H54 (cell line): Measurements from ENCODE around the gene SLC2A4.

Source experiments
- DNase-seq: peaks from one replicate; pipeline ENCODE4 v3.0.0; 2011; ENCODE audit warnings: low spot score, mixed read lengths; ENCODE audit not compliant: insufficient read length
- FAIRE-seq: peaks from 3 replicates; lab custom pipeline; 2011; peaks lifted over from hg19 to GRCh38; lab: Jason Lieb, UNC
- POLR2A ChIP-seq: IDR thresholded peaks from 2 replicates; pipeline ENCODE4 v1.6.1; 2011; ENCODE audit warnings: low read depth, mild to moderate bottlenecking, low read length

SLC2A4 gene

GRCh38 chr17:7281074-7281952 lies at the start of gene SLC2A4:
TSS of gene SLC2A4 (plus strand) at chr17:7281718. CDS start at chr17:7281935, 217 bp downstream.
- FAIRE-seq (peak; percentile 80), DNase-seq (peak; percentile 94)
- no peak for TF ChIP-seq POLR2A

DNA sequence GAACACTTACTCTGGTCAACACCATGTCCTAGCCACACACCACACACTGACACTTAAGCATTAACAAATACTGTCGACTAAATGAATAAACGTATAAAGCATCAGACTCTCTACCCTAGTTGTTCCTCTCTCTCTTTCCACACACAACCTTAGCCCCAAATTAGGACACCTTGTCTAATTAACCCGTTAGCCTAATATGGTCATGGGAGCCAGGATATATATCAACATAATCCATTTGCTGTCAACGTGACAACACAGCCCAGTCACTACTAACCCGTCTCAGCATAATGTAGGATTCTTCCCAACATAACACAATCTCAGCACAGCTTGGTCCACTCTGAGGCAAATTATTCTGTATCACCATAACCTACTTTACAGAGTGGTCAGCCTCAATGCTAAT lies 49.4 kb upstream of the SLC2A4 start:
- DNase-seq, result no peak
- TF ChIP-seq POLR2A, result no peak
- no peak for FAIRE-seq

GRCh38 chr17:7233701-7234082 lies 47.8 kb upstream of the SLC2A4 start:
- FAIRE-seq (no peak), DNase-seq (no peak)
- no peak for TF ChIP-seq POLR2A

- DNase-seq (peak; percentile 90), FAIRE-seq (peak; percentile 6)
- TF ChIP-seq POLR2A, result peak; percentile 51
Measured at GRCh38 chr17:7234083-7234951, 47.2 kb upstream of the SLC2A4 start, which contains the start of gene DVL2. TSS of gene DVL2 (minus strand) at chr17:7234517. CDS start at chr17:7234262, 255 bp downstream.

GRCh38 chr17:7235693-7236665 lies 45.5 kb upstream of the SLC2A4 start:
- no peak for FAIRE-seq
- no peak for DNase-seq
- no peak for TF ChIP-seq POLR2A

DNA sequence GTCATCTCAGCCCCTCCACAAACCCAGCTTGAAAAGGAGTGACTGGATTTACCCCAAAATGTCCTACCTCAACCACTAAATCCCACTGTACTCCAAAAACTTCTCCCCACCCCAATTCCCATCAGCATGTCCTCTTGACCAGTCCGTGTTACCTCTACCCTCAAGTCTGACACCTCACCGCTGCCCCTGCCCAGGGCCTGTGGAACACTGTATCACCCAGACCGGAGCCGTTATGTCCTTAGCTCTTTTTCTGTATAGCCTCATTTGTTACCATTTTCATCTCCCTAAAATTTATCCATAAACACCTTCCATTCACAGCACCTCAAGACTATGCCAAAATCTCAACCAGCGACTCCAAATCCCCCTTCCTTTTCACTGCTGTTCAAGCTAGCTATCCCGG lies 44.7 kb upstream of the SLC2A4 start:
- DNase-seq, result no peak
- TF ChIP-seq POLR2A, result no peak
- FAIRE-seq, result no peak

- DNase-seq (no peak), FAIRE-seq (no peak)
- no peak for TF ChIP-seq POLR2A
Measured at GRCh38 chr17:7237266-7237760, 44.2 kb upstream of the SLC2A4 start.

GRCh38 chr17:7237761-7238419 lies 43.6 kb upstream of the SLC2A4 start:
- FAIRE-seq, result no peak
- no peak for DNase-seq

DNA sequence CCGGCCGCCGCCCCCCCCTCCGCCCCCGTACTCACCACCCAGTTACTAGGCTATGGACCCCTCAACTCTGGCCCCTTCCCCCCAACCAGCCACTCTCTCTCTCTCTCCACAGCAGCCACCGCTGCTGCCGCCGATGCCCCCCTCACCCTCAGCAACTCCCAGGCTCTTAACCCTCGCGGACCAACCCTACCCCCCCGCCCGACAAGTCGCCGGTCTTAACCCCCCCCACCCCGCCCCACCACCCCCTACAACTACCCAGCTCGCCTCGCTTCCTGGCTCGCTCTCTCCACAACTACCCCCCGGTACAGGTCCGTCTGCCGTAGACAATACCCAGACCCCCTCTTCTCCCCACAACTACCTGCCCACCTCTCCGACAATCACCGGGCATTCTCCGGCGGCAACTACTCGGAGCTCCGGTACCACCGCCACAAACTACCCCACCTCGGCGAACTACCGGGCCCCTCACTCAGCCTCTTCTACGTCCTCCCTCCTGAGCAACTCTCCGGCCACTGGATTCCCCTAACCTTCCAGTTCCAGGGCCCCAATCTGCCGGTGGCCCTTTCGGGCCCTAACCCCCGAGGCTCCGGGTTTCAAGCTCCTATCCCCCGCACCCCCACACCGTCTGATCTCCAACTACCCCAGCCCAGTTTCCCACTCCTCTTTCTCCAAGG lies 43.0 kb upstream of the SLC2A4 start:
- DNase-seq, result no peak
- no peak for TF ChIP-seq POLR2A
- no peak for FAIRE-seq

More at GRCh38 chr17:7237761-7238419, 43.6 kb upstream of the SLC2A4 start:
- TF ChIP-seq POLR2A, result peak; percentile 41; the same call in 1 of the 2 replicates

- FAIRE-seq, result peak; percentile 70
- peak; percentile 96 for DNase-seq
- TF ChIP-seq POLR2A, result peak; percentile 76
Measured at GRCh38 chr17:7239091-7240027, 42.2 kb upstream of the SLC2A4 start, which contains the start of gene PHF23. TSS of gene PHF23 (minus strand) at chr17:7239457. CDS start at chr17:7239279, 178 bp downstream.

DNA sequence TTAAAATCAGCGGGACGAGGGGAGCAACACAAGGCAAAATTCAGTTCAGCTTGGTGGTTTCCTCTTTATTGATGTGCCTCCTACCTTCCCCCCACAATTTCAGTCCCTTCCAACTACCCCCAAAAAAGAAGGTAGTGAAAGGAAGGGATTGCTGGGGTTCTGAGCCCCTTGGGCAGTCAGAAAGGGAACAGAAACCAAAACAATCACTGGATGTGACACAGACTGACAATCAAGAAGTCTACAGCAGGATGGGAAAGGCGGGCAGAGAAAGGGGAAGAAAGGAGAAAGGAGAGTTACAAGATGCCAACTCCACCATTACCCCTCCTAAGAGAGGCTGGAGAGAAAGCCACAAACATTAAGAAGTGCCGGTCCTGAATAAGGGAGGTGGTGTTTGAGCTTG lies 41.1 kb upstream of the SLC2A4 start:
- FAIRE-seq (no peak), DNase-seq (no peak)

More for the DNA sequence above, 41.1 kb upstream of the SLC2A4 start:
- TF ChIP-seq POLR2A, result no peak
